Measurements from ENCODE around the gene ATP13A2.

DNA sequence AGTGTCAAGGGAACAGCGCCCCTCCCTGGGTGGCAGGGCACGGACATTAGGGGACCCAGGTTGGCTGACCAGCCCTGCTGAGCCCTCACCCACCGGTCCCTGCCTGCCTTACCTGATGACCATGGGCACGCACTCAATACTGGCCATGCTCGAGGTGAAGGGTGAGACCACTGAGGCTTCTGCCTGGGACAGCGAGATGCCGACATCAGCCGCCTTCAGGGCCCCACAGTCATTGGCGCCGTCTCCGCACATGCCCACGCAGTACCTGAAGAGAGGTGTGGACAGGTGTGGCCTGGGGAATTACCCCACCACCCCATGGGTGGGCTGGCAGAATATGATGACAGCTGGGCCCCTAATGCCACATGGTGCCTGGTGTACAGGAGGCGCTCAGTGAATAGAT lies 23.5 kb downstream of the ATP13A2 start:
- TF ChIP-seq CTCF (IDR thresholded peaks at IDR 0.05): no peak
- TF ChIP-seq SMC3 (IDR thresholded peaks at IDR 0.05; ENCODE audit: low read depth, low read length): no peak
- no peak for TF ChIP-seq TEAD4 (IDR thresholded peaks at IDR 0.05; ENCODE audit: borderline replicate concordance, insufficient read depth)
- TF ChIP-seq SIN3A (IDR thresholded peaks at IDR 0.05; ENCODE audit: borderline replicate concordance, low read depth, low read length): no peak
- TF ChIP-seq YY1 (IDR thresholded peaks at IDR 0.05; ENCODE audit: low read depth): no peak
- TF ChIP-seq, protein P1, sequence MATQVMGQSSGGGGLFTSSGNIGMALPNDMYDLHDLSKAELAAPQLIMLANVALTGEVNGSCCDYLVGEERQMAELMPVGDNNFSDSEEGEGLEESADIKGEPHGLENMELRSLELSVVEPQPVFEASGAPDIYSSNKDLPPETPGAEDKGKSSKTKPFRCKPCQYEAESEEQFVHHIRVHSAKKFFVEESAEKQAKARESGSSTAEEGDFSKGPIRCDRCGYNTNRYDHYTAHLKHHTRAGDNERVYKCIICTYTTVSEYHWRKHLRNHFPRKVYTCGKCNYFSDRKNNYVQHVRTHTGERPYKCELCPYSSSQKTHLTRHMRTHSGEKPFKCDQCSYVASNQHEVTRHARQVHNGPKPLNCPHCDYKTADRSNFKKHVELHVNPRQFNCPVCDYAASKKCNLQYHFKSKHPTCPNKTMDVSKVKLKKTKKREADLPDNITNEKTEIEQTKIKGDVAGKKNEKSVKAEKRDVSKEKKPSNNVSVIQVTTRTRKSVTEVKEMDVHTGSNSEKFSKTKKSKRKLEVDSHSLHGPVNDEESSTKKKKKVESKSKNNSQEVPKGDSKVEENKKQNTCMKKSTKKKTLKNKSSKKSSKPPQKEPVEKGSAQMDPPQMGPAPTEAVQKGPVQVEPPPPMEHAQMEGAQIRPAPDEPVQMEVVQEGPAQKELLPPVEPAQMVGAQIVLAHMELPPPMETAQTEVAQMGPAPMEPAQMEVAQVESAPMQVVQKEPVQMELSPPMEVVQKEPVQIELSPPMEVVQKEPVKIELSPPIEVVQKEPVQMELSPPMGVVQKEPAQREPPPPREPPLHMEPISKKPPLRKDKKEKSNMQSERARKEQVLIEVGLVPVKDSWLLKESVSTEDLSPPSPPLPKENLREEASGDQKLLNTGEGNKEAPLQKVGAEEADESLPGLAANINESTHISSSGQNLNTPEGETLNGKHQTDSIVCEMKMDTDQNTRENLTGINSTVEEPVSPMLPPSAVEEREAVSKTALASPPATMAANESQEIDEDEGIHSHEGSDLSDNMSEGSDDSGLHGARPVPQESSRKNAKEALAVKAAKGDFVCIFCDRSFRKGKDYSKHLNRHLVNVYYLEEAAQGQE (IDR thresholded peaks at IDR 0.05; ENCODE audit: low read depth, low read length): no peak
- no peak for TF ChIP-seq NRF1 (IDR thresholded peaks at IDR 0.05; ENCODE audit: low read depth, low read length)
- TF ChIP-seq TAF1 (IDR thresholded peaks at IDR 0.05; ENCODE audit: borderline replicate concordance, low read depth, low read length): no peak
- TF ChIP-seq, protein P2, sequence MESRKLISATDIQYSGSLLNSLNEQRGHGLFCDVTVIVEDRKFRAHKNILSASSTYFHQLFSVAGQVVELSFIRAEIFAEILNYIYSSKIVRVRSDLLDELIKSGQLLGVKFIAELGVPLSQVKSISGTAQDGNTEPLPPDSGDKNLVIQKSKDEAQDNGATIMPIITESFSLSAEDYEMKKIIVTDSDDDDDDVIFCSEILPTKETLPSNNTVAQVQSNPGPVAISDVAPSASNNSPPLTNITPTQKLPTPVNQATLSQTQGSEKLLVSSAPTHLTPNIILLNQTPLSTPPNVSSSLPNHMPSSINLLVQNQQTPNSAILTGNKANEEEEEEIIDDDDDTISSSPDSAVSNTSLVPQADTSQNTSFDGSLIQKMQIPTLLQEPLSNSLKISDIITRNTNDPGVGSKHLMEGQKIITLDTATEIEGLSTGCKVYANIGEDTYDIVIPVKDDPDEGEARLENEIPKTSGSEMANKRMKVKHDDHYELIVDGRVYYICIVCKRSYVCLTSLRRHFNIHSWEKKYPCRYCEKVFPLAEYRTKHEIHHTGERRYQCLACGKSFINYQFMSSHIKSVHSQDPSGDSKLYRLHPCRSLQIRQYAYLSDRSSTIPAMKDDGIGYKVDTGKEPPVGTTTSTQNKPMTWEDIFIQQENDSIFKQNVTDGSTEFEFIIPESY (IDR thresholded peaks at IDR 0.05; ENCODE audit: borderline replicate concordance, low read depth): no peak
- TF ChIP-seq FOXM1 (IDR thresholded peaks at IDR 0.05; ENCODE audit: low read depth): no peak
- TF ChIP-seq PBX3 (IDR thresholded peaks at IDR 0.05): no peak
- no peak for TF ChIP-seq TCF12 (IDR thresholded peaks at IDR 0.05)
- no peak for TF ChIP-seq RCOR1 (IDR thresholded peaks at IDR 0.05; ENCODE audit: low read length)
